IMR-90 (cell line): ENCODE data around the gene KRTAP5-10. TPM values are rescaled to one million over a fixed set of nuclear protein-coding genes. Genes with fewer than 3 reads are reported as not detected.

Experiments used
- ATAC-seq: fragments of 200-7000 bp; cut with Tn5 transposase; 2 replicates; pipeline ENCODE4 v1.9.1; 2020; ENCODE audit warnings: low read depth, mild to moderate bottlenecking, moderate library complexity
- BruUV-seq: library from RNA; stranded (reverse); fragments of 400-500 nt; replicated peaks from 2 replicates; lab custom pipeline; 2021; lab: Mats Ljungman, UMichigan
- CTCF ChIA-PET: fragments of 300-600 bp; formaldehyde crosslinking; extraction: SDS; loops from one replicate; lab custom pipeline; 2021; ENCODE audit warnings: antibody characterized with exemption; lab: Yijun Ruan, JAX
- POLR2A ChIA-PET: fragments of 300-600 bp; sonication (Branson Sonifier 250); formaldehyde crosslinking; loops from one replicate; lab custom pipeline; 2022; ENCODE audit warnings: antibody characterized with exemption; ENCODE audit not compliant: unreplicated experiment; lab: Charles Lee
- DNase-seq: peaks from one replicate; pipeline ENCODE4 v3.0.0; 2013
- H2AFZ ChIP-seq: replicated peaks from 2 replicates; pipeline ENCODE3; 2013; ENCODE audit warnings: low read length, mild to moderate bottlenecking; ENCODE audit not compliant: poor library complexity
- H2AK5ac ChIP-seq: 2 replicates; pipeline ENCODE4 v1.6.1; 2013; ENCODE audit warnings: low read depth, low read length, inconsistent platforms
- H2AK9ac ChIP-seq: replicated peaks from 2 replicates; pipeline ENCODE3; 2013; ENCODE audit warnings: mild to moderate bottlenecking, low read depth, low read length, moderate library complexity; ENCODE audit not compliant: poor library complexity
- H2BK120ac ChIP-seq: 2 replicates; pipeline ENCODE4 v1.6.1; 2013; ENCODE audit warnings: low read depth, low read length, inconsistent platforms
- H2BK15ac ChIP-seq: 3 replicates; pipeline ENCODE4 v1.6.1; 2013; ENCODE audit warnings: low read depth, low read length, inconsistent platforms
- H2BK20ac ChIP-seq: 2 replicates; pipeline ENCODE4 v1.6.1; 2013; ENCODE audit warnings: low read depth, mild to moderate bottlenecking, inconsistent platforms, low read length, moderate library complexity
- H2BK5ac ChIP-seq: 2 replicates; pipeline ENCODE4 v1.6.1; 2013; ENCODE audit warnings: mild to moderate bottlenecking, low read depth, low read length, inconsistent platforms; ENCODE audit not compliant: poor library complexity, severe bottlenecking
- H3K14ac ChIP-seq: replicated peaks from 2 replicates; pipeline ENCODE4 v1.6.1; 2013; ENCODE audit warnings: low read depth, low read length, inconsistent platforms
- H3K18ac ChIP-seq: 2 replicates; pipeline ENCODE4 v1.6.1; 2013; ENCODE audit warnings: low read depth, low read length, control low read depth
- H3K23ac ChIP-seq: 2 replicates; pipeline ENCODE4 v1.6.1; 2013; ENCODE audit warnings: low read depth, low read length, inconsistent platforms
- H3K27ac ChIP-seq: 2 replicates; pipeline ENCODE4 v1.5.1; 2013; ENCODE audit warnings: mild to moderate bottlenecking, control low read depth, low read length; ENCODE audit not compliant: insufficient read depth
- H3K27me3 ChIP-seq: 2 replicates; pipeline ENCODE4 v1.6.1; 2013; ENCODE audit warnings: low read length; ENCODE audit not compliant: control insufficient read depth, insufficient read depth
- H3K36me3 ChIP-seq: 2 replicates; pipeline ENCODE4 v1.6.1; 2013; ENCODE audit warnings: low read length, mixed read lengths; ENCODE audit not compliant: control insufficient read depth, insufficient read depth
- H3K4ac ChIP-seq: 2 replicates; pipeline ENCODE4 v1.6.1; 2013; ENCODE audit warnings: low read depth, low read length, inconsistent platforms
- H3K4me1 ChIP-seq: 2 replicates; pipeline ENCODE4 v1.6.1; 2013; ENCODE audit warnings: low read length, mixed read lengths; ENCODE audit not compliant: control insufficient read depth, insufficient read depth
- H3K4me2 ChIP-seq: 2 replicates; pipeline ENCODE4 v1.6.1; 2013; ENCODE audit warnings: low read depth, mild to moderate bottlenecking, control low read depth, low read length, moderate library complexity
- H3K4me3 ChIP-seq: 2 replicates; pipeline ENCODE4 v1.5.1; 2013; ENCODE audit warnings: low read depth, mild to moderate bottlenecking, control low read depth, low read length, moderate library complexity; ENCODE audit not compliant: insufficient read depth
- H3K56ac ChIP-seq: 2 replicates; pipeline ENCODE4 v1.6.1; 2013; ENCODE audit warnings: low read length, inconsistent platforms; ENCODE audit not compliant: insufficient read depth; ENCODE audit errors: extremely low read depth
- H3K79me1 ChIP-seq, 2 experiments: 2 replicates each; pipeline ENCODE4 v1.6.1; 2013; ENCODE audit warnings: low read length in 2 of 2, inconsistent platforms in 1 of 2, low read depth in 1 of 2
- H3K9ac ChIP-seq: 2 replicates; pipeline ENCODE4 v1.6.1; 2013; ENCODE audit warnings: low read depth, low read length, control low read depth
- H3K9me1 ChIP-seq: 2 replicates; pipeline ENCODE4 v1.6.1; 2013; ENCODE audit warnings: low read length, inconsistent platforms; ENCODE audit not compliant: insufficient read depth
- H3K9me3 ChIP-seq: 2 replicates; pipeline ENCODE4 v1.6.1; 2013; ENCODE audit warnings: low read length; ENCODE audit not compliant: control insufficient read depth, insufficient read depth
- H4K20me1 ChIP-seq: 2 replicates; pipeline ENCODE4 v1.6.1; 2013; ENCODE audit warnings: low read length, inconsistent platforms; ENCODE audit not compliant: insufficient read depth
- H4K5ac ChIP-seq: 2 replicates; pipeline ENCODE4 v1.6.1; 2013; ENCODE audit warnings: mild to moderate bottlenecking, low read depth, low read length, control low read depth
- H4K8ac ChIP-seq, 2 experiments: 2 replicates each; pipeline ENCODE4 v1.6.1; 2013; ENCODE audit warnings: low read depth in 2 of 2, low read length in 2 of 2, control low read depth in 1 of 2, inconsistent platforms in 1 of 2
- H4K91ac ChIP-seq: 2 replicates; pipeline ENCODE4 v1.6.1; 2013; ENCODE audit warnings: low read depth, low read length, inconsistent platforms; ENCODE audit not compliant: insufficient read depth
- BHLHE40 ChIP-seq: fragments of 150-350 bp; IDR thresholded peaks from 2 replicates; pipeline ENCODE4 v1.6.1; 2016; ENCODE audit warnings: mild to moderate bottlenecking, low read depth, low read length
- CEBPB ChIP-seq: IDR thresholded peaks from 2 replicates; pipeline ENCODE4 v1.6.1; 2012; ENCODE audit warnings: low read depth, low read length, improper control_type of control experiment
- CHD1 ChIP-seq: IDR thresholded peaks from 2 replicates; pipeline ENCODE4 v1.6.1; 2012; ENCODE audit warnings: low read depth, low read length, improper control_type of control experiment
- FOS ChIP-seq: fragments of 150-350 bp; IDR thresholded peaks from 2 replicates; pipeline ENCODE4 v1.6.1; 2016; ENCODE audit warnings: low read depth, low read length
- MAFK ChIP-seq: IDR thresholded peaks from 2 replicates; pipeline ENCODE4 v1.6.1; 2012; ENCODE audit warnings: low read depth, low read length, improper control_type of control experiment
- MAZ ChIP-seq: IDR thresholded peaks from 2 replicates; pipeline ENCODE4 v1.6.1; 2012; ENCODE audit warnings: low read depth, mild to moderate bottlenecking, low read length, improper control_type of control experiment, moderate library complexity, borderline replicate concordance
- MXI1 ChIP-seq: IDR thresholded peaks from 2 replicates; pipeline ENCODE4 v1.6.1; 2012; ENCODE audit warnings: low read depth, mild to moderate bottlenecking, low read length, moderate library complexity, borderline replicate concordance
- NFE2L2 ChIP-seq: fragments of 150-350 bp; IDR thresholded peaks from 2 replicates; pipeline ENCODE4 v1.6.1; 2016; ENCODE audit warnings: low read depth, mild to moderate bottlenecking, low read length
- POLR2A ChIP-seq: IDR thresholded peaks from 2 replicates; pipeline ENCODE4 v1.6.1; 2012; ENCODE audit warnings: mild to moderate bottlenecking, low read depth, low read length
- RAD21 ChIP-seq: IDR thresholded peaks from 2 replicates; pipeline ENCODE4 v1.6.1; 2012; ENCODE audit warnings: low read length, improper control_type of control experiment
- RCOR1 ChIP-seq: IDR thresholded peaks from 2 replicates; pipeline ENCODE4 v1.6.1; 2012; ENCODE audit warnings: mild to moderate bottlenecking, low read length, improper control_type of control experiment; ENCODE audit not compliant: insufficient replicate concordance
- RFX5 ChIP-seq: IDR thresholded peaks from 2 replicates; pipeline ENCODE4 v1.8.0; 2012; ENCODE audit warnings: low read depth, mild to moderate bottlenecking, low read length, moderate library complexity
- SMC3 ChIP-seq: fragments of 150-350 bp; IDR thresholded peaks from 2 replicates; pipeline ENCODE4 v1.6.1; 2016; ENCODE audit warnings: low read depth, mild to moderate bottlenecking, antibody characterized with exemption, low read length, moderate library complexity
- USF2 ChIP-seq: fragments of 150-350 bp; IDR thresholded peaks from 2 replicates; pipeline ENCODE4 v1.6.1; 2017; ENCODE audit warnings: mild to moderate bottlenecking, antibody characterized with exemption, low read length, low read depth
- WGBS, 2 experiments: methylation state at CpG; one replicate each; pipeline versions ENCODE4 v1.1.5 to v1.1.7; 2013; ENCODE audit warnings: missing lambda C conversion rate in 2 of 2; ENCODE audit not compliant: insufficient read length in 1 of 2; ENCODE audit errors: extremely low coverage in 2 of 2; 5-methylcytosine and 5-hydroxymethylcytosine counted together
- dilution Hi-C: fragments of 300-500 bp; cut with HindIII; formaldehyde crosslinking; loops from one replicate; pipeline ENCODE4 v1.14.3; 2018; ENCODE audit warnings: low sequenced_read_pairs; ENCODE audit not compliant: unreplicated experiment
- in situ Hi-C: fragments of 300-500 bp; cut with MboI; formaldehyde crosslinking; loops from 3 replicates; pipeline ENCODE4 v1.14.3; 2019; ENCODE audit warnings: low sequenced_read_pairs, inconsistent platforms, mixed read lengths
- intact Hi-C: fragments of 100-400 bp; cut with micrococcal nuclease; formaldehyde crosslinking; loops from 2 replicates; pipeline ENCODE4 v1.10.0; 2022
- polyA plus RNA-seq, 3 experiments: library from polyadenylated mRNA; depleted of rRNA; stranded (reverse); fragments of >200 nt; gene quantifications; 2 replicates each; pipeline ENCODE4 v1.2.3, GENCODE V29; 2012; ENCODE audit warnings: low replicate concordance in 1 of 3
- total RNA-seq: library from RNA; depleted of rRNA; stranded (reverse); fragments of >200 nt; gene quantifications from 2 replicates; pipeline ENCODE4 v1.2.3, GENCODE V29; 2012
- TF ChIP-seq, protein P1 (sequence below): conservative IDR thresholded peaks from 2 replicates; pipeline ENCODE4 v1.5.1; 2012; ENCODE audit warnings: mild to moderate bottlenecking, low read depth, low read length, improper control_type of control experiment
- TF ChIP-seq, protein P2 (sequence below): fragments of 150-350 bp; IDR thresholded peaks from 2 replicates; pipeline ENCODE4 v1.6.1; 2016; ENCODE audit warnings: low read depth, mild to moderate bottlenecking, low read length, moderate library complexity, borderline replicate concordance

Gene KRTAP5-10
- total and polyA plus RNA-seq, 2 of the 4 experiments (the other 2 are of a cell fraction) = not detected

- no peaks in the 10 kb centered on the region for H3K9me3 ChIP-seq
- H4K20me1 ChIP-seq = no peaks in the 10 kb centered on the region
- H2BK120ac ChIP-seq = no peak within 1 kb of the TSS
- H4K5ac ChIP-seq = no peak within 1 kb of the TSS
- H4K91ac ChIP-seq = no peak within 1 kb of the TSS
- H3K56ac ChIP-seq = no peak within 1 kb of the TSS
- ChIA-PET POLR2A (no interaction called here), CTCF (no interaction called here)
- no peaks in the 10 kb centered on the region for H3K9me1 ChIP-seq
- dilution Hi-C loops = no loop called here
- BruUV-seq = no TSS peak
- in situ Hi-C loops = no loop called here
- no peak within 1 kb of the TSS for H2AFZ ChIP-seq
- no peak within 1 kb of the TSS for H2AK5ac ChIP-seq
- no peak within 1 kb of the TSS for H4K8ac ChIP-seq
- H2AK9ac ChIP-seq = no peak within 1 kb of the TSS
- TF ChIP-seq POLR2A (no peak), NFE2L2 (no peak), SMC3 (no peak), BHLHE40 (no peak), USF2 (no peak), RFX5 (no peak), MAZ (no peak), RAD21 (no peak), CHD1 (no peak), FOS (no peak), MAFK (no peak), RCOR1 (no peak), CEBPB (no peak), MXI1 (no peak)
- TF ChIP-seq, protein P1, sequence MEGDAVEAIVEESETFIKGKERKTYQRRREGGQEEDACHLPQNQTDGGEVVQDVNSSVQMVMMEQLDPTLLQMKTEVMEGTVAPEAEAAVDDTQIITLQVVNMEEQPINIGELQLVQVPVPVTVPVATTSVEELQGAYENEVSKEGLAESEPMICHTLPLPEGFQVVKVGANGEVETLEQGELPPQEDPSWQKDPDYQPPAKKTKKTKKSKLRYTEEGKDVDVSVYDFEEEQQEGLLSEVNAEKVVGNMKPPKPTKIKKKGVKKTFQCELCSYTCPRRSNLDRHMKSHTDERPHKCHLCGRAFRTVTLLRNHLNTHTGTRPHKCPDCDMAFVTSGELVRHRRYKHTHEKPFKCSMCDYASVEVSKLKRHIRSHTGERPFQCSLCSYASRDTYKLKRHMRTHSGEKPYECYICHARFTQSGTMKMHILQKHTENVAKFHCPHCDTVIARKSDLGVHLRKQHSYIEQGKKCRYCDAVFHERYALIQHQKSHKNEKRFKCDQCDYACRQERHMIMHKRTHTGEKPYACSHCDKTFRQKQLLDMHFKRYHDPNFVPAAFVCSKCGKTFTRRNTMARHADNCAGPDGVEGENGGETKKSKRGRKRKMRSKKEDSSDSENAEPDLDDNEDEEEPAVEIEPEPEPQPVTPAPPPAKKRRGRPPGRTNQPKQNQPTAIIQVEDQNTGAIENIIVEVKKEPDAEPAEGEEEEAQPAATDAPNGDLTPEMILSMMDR = no peak
- TF ChIP-seq, protein P2, sequence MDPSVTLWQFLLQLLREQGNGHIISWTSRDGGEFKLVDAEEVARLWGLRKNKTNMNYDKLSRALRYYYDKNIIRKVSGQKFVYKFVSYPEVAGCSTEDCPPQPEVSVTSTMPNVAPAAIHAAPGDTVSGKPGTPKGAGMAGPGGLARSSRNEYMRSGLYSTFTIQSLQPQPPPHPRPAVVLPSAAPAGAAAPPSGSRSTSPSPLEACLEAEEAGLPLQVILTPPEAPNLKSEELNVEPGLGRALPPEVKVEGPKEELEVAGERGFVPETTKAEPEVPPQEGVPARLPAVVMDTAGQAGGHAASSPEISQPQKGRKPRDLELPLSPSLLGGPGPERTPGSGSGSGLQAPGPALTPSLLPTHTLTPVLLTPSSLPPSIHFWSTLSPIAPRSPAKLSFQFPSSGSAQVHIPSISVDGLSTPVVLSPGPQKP = no peak
- no peak within 1 kb of the TSS for H2BK5ac ChIP-seq
- ATAC-seq (no peak), DNase-seq (no peak)
- no peaks in the 10 kb centered on the region for H3K79me1 ChIP-seq
- no peaks in the 10 kb centered on the region for H3K36me3 ChIP-seq
- H3K18ac ChIP-seq = no peak within 1 kb of the TSS
- intact Hi-C loops = no loop called here
- no peak within 1 kb of the TSS; the same call in 1 of the 2 replicates for H3K23ac ChIP-seq
- H2BK20ac ChIP-seq = no peak within 1 kb of the TSS
- 43% methylated on average over 2 of the region's 5 CpGs; no CpG with 5 or more reads in 1 of the 2 experiments for WGBS, 2 experiments
- no peak within 1 kb of the TSS for H3K14ac ChIP-seq
- H3K4me1 ChIP-seq = no peaks in the 10 kb centered on the region
- H3K27ac ChIP-seq = no peak within 1 kb of the TSS
- H3K27me3 ChIP-seq = peaks cover 12% of the 10 kb centered on the region
- no peak within 1 kb of the TSS for H2BK15ac ChIP-seq
- H3K4ac ChIP-seq = no peak within 1 kb of the TSS
- no peak within 1 kb of the TSS for H3K4me2 ChIP-seq
- H3K9ac ChIP-seq = no peak within 1 kb of the TSS
- no peak within 1 kb of the TSS for H3K4me3 ChIP-seq
Observed at GRCh38 chr11:71548120-71548519, 17.2 kb upstream of the KRTAP5-10 start, which contains the start of gene KRTAP5-9. Gene KRTAP5-9, plus strand, starts transcription at chr11:71548420. Its CDS starts 238 bp downstream, at chr11:71548658.
